HCT116 (cell line): ENCODE measurements around the gene PNISR. TPM values are rescaled to one million over a fixed set of nuclear protein-coding genes. Genes with fewer than 3 reads are reported as not detected.

Source experiments
- ATAC-seq: fragments of 200-7000 bp; cut with Tn5 transposase; 2 replicates; pipeline ENCODE4 v1.9.1; 2020; ENCODE audit warnings: mild to moderate bottlenecking, moderate library complexity
- BruUV-seq: library from RNA; stranded (reverse); fragments of 400-500 nt; replicated peaks from 2 replicates; lab custom pipeline; 2021; lab: Mats Ljungman, UMichigan
- CTCF ChIA-PET: fragments of 300-600 bp; sonication (Branson Sonifier 250); formaldehyde crosslinking; loops from one replicate; lab custom pipeline; 2021; ENCODE audit warnings: antibody characterized with exemption; lab: Charles Lee
- POLR2A ChIA-PET: fragments of 300-600, 350-600 bp; sonication (Branson Sonifier 250); formaldehyde crosslinking; loops from one replicate; lab custom pipeline; 2021; ENCODE audit warnings: antibody characterized with exemption; lab: Charles Lee
- RAD21 ChIA-PET, 2 experiments: fragments of 300-600 bp; sonication (Branson Sonifier 250); formaldehyde crosslinking; loops; one replicate each; lab custom pipeline; 2023; ENCODE audit warnings: low total read pairs in 2 of 2; ENCODE audit not compliant: uncharacterized antibody in 2 of 2, unreplicated experiment in 2 of 2, low non-redundant PET in 1 of 2; lab: Charles Lee
- DNase-seq: peaks from one replicate; pipeline ENCODE4 v3.0.0-alpha.2; 2010; ENCODE audit warnings: low read depth, low spot score
- H2AFZ ChIP-seq: fragments of 200-600 bp; shearing (Covaris generic), sonication (generic); 2 replicates; pipeline ENCODE4 v1.6.1; 2017; ENCODE audit warnings: low read depth, mixed run types, mixed read lengths, antibody characterized with exemption, low read length; ENCODE audit not compliant: poor library complexity, severe bottlenecking
- H3K27ac ChIP-seq: 2 replicates; pipeline ENCODE4 v1.5.1; 2012; ENCODE audit warnings: low read depth, low read length
- H3K27me3 ChIP-seq: fragments of 200-600 bp; sonication (generic); 2 replicates; pipeline ENCODE4 v1.6.1; 2016; ENCODE audit warnings: mixed run types, low read length, mixed read lengths; ENCODE audit not compliant: insufficient read depth
- H3K36me3 ChIP-seq, 2 experiments: fragments of 200-500 bp in 1 of 2; fragments of 200-600 bp in 1 of 2; sonication (Bioruptor generic) in 1 of 2; sonication (generic) in 1 of 2; 2 replicates each; pipeline versions ENCODE4 v1.5.1 to v1.6.1; 2014 to 2016; ENCODE audit warnings: low read length in 2 of 2, inconsistent platforms in 1 of 2, mixed read lengths in 1 of 2, mixed run types in 1 of 2; ENCODE audit not compliant: insufficient read depth in 2 of 2, control insufficient read depth in 1 of 2
- H3K4me1 ChIP-seq, 2 experiments: fragments of 200-600 bp in 1 of 2; sonication (generic) in 1 of 2; 2 replicates each; pipeline versions ENCODE4 v1.5.1 to v1.6.1; 2012 to 2017; ENCODE audit warnings: low read length in 2 of 2, inconsistent platforms in 1 of 2, mild to moderate bottlenecking in 1 of 2, mixed read lengths in 1 of 2, mixed run types in 1 of 2, moderate library complexity in 1 of 2; ENCODE audit not compliant: insufficient read depth in 2 of 2, control insufficient read depth in 1 of 2
- H3K4me2 ChIP-seq: fragments of 200-600 bp; sonication (generic); 2 replicates; pipeline ENCODE4 v1.6.1; 2017; ENCODE audit warnings: mixed run types, low read length, mixed read lengths
- H3K4me3 ChIP-seq, 2 experiments: fragments of 200-600 bp in 1 of 2; sonication (generic) in 1 of 2; replicated peaks in 1 of 2; 2 replicates each; pipeline ENCODE4 v1.5.1; 2011 to 2016; ENCODE audit warnings: low read length in 2 of 2, control low read depth in 1 of 2, low read depth in 1 of 2, mild to moderate bottlenecking in 1 of 2, mixed read lengths in 1 of 2, mixed run types in 1 of 2
- H3K79me2 ChIP-seq: fragments of 200-600 bp; sonication (generic); 2 replicates; pipeline ENCODE4 v1.6.1; 2017; ENCODE audit warnings: mild to moderate bottlenecking, mixed run types, low read length, moderate library complexity, mixed read lengths; ENCODE audit not compliant: insufficient read depth
- H3K9ac ChIP-seq: fragments of 200-600 bp; sonication (generic); 2 replicates; pipeline ENCODE4 v1.6.1; 2016; ENCODE audit warnings: low read length, mixed read lengths
- H3K9me2 ChIP-seq: fragments of 200-600 bp; sonication (generic), shearing (Covaris generic); 2 replicates; pipeline ENCODE4 v1.6.1; 2017; ENCODE audit warnings: mixed run types, mild to moderate bottlenecking, moderate library complexity; ENCODE audit not compliant: insufficient read depth
- H3K9me3 ChIP-seq, 2 experiments: fragments of 200-500 bp in 1 of 2; fragments of 200-600 bp in 1 of 2; sonication (Bioruptor generic) in 1 of 2; sonication (generic) in 1 of 2; 2 replicates each; pipeline ENCODE4 v1.6.1; 2014 to 2017; ENCODE audit warnings: low read length in 2 of 2, mixed read lengths in 2 of 2, inconsistent platforms in 1 of 2, low read depth in 1 of 2, mild to moderate bottlenecking in 1 of 2, mixed run types in 1 of 2, moderate library complexity in 1 of 2; ENCODE audit not compliant: control insufficient read depth in 1 of 2, insufficient read depth in 1 of 2
- H4K20me1 ChIP-seq: fragments of 200-600 bp; sonication (generic), shearing (Covaris generic); 2 replicates; pipeline ENCODE4 v1.6.1; 2017; ENCODE audit warnings: mixed run types, mild to moderate bottlenecking, moderate library complexity; ENCODE audit not compliant: insufficient read depth
- ELF1 ChIP-seq: IDR thresholded peaks from 2 replicates; pipeline ENCODE4 v1.6.1; 2012; ENCODE audit warnings: low read depth, borderline replicate concordance
- EZH2 ChIP-seq: fragments of 200-600 bp; sonication (generic); IDR thresholded peaks from 2 replicates; pipeline ENCODE4 v1.6.1; 2017; ENCODE audit warnings: antibody characterized with exemption, mixed run types
- JUND ChIP-seq: IDR thresholded peaks from 2 replicates; pipeline ENCODE4 v1.6.1; 2012
- POLR2AphosphoS5 ChIP-seq: IDR thresholded peaks from 2 replicates; pipeline ENCODE4 v1.6.1; 2011; ENCODE audit warnings: mild to moderate bottlenecking, low read depth, low read length, moderate library complexity
- RAD21 ChIP-seq: IDR thresholded peaks from 2 replicates; pipeline ENCODE4 v1.6.1; 2012; ENCODE audit warnings: low read depth, mild to moderate bottlenecking
- SP1 ChIP-seq: IDR thresholded peaks from 2 replicates; pipeline ENCODE4 v1.6.1; 2012; ENCODE audit warnings: low read depth
- SRF ChIP-seq: IDR thresholded peaks from 2 replicates; pipeline ENCODE4 v1.6.1; 2012; ENCODE audit warnings: low read depth
- YY1 ChIP-seq: IDR thresholded peaks from 2 replicates; pipeline ENCODE4 v1.6.1; 2011; ENCODE audit warnings: low read length, low read depth, moderate library complexity, mild to moderate bottlenecking; ENCODE audit not compliant: insufficient replicate concordance; ENCODE audit errors: extremely low read depth
- ZFX ChIP-seq: fragments of 450-650 bp; IDR thresholded peaks from 2 replicates; pipeline ENCODE4 v1.6.1; 2017
- intact Hi-C: fragments of 100-400 bp; cut with micrococcal nuclease; formaldehyde crosslinking; loops from 2 replicates; pipeline ENCODE4 v1.10.0; 2022
- total RNA-seq: library from RNA; stranded (reverse); gene quantifications from one replicate; pipeline ENCODE4 v1.2.1, GENCODE V29; 2021; ENCODE audit not compliant: unreplicated experiment
- TF ChIP-seq, protein P1 (sequence below): IDR thresholded peaks from 2 replicates; pipeline ENCODE4 v1.6.1; 2012; ENCODE audit warnings: low read depth
- TF ChIP-seq, protein P2 (sequence below): IDR thresholded peaks from 2 replicates; pipeline ENCODE4 v1.6.1; 2011; ENCODE audit warnings: mild to moderate bottlenecking, low read length, moderate library complexity; ENCODE audit not compliant: insufficient replicate concordance; ENCODE audit errors: extremely low read depth
- TF ChIP-seq, protein P3 (sequence below): IDR thresholded peaks from 2 replicates; pipeline ENCODE4 v1.6.1; 2012

Gene PNISR
- total RNA-seq, 1 experiment from 2014 or later = 97.1 TPM

DNA sequence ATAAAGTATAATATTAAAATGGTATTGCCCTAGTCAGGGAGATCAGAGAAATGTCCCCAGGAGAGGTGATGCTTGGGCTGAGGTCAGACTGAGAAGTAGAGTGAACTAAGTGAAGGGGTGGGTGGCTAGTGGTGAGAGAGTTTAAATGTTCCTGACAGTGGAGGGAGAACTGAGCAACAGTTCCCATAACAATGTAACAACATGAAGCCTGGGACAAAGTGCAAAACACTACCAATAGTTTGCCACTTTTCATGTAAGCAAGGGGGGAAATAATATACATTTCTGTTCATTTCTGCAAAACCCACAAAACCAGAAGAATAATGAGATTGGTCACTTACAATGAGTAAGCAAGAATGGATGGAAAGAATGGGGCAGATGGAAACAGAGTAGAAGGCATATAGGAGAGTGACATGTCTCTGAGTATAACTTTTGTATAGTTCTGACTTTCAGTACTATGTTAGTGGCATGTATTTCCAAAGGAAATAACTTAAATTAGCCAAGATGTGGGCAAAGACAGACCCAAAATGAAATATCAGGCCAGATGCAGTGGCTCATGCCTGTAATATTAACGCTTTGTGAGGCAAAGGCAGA is 62.3 kb downstream of the PNISR start:
- Histone ChIP-seq H3K4me2 (no peak overlapping the region), H3K27ac (no peak overlapping the region), H2AFZ (no peak overlapping the region), H3K79me2 (no peaks in the 10 kb centered on the region), H3K9ac (no peak overlapping the region), H4K20me1 (no peaks in the 10 kb centered on the region), H3K9me3 (no peaks in the 10 kb centered on the region), H3K27me3 (no peaks in the 10 kb centered on the region), H3K36me3 (no peaks in the 10 kb centered on the region), H3K4me3 (no peak overlapping the region), H3K4me1 (no peaks in the 10 kb centered on the region), H3K9me2 (no peaks in the 10 kb centered on the region)
- TF ChIP-seq YY1 (no peak), JUND (no peak), EZH2 (no peak)
- ChIA-PET RAD21 (no interaction called here), POLR2A (no interaction called here), CTCF (no interaction called here)
- ATAC-seq (no peak), DNase-seq (no peak)
- intact Hi-C loops = no loop called here
- no TSS peak for BruUV-seq

DNA sequence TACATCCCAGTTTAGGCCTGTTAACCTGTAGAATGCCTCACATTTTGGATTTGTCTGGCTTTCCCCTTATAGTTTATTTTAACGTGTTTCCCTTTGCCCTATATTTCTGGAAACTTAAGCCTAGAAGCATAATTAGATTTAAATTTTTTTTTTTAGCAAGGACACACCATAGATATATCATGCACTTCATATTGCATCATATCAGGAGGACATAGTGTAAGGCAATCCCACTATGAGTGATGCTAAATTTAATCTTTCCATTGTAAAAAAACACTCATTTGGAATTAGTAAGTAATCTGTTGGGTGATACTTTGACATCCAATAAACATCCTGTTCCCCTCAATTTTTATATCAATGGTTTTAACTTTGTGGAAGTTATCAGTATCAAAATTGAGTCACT is 65.3 kb downstream of the PNISR start:
- DNase-seq = no peak
- CTCF ChIA-PET = no interaction called here
- intact Hi-C loops = no loop called here
- no peak for TF ChIP-seq SP1
- TF ChIP-seq ZFX = no peak
- TF ChIP-seq, protein P1, sequence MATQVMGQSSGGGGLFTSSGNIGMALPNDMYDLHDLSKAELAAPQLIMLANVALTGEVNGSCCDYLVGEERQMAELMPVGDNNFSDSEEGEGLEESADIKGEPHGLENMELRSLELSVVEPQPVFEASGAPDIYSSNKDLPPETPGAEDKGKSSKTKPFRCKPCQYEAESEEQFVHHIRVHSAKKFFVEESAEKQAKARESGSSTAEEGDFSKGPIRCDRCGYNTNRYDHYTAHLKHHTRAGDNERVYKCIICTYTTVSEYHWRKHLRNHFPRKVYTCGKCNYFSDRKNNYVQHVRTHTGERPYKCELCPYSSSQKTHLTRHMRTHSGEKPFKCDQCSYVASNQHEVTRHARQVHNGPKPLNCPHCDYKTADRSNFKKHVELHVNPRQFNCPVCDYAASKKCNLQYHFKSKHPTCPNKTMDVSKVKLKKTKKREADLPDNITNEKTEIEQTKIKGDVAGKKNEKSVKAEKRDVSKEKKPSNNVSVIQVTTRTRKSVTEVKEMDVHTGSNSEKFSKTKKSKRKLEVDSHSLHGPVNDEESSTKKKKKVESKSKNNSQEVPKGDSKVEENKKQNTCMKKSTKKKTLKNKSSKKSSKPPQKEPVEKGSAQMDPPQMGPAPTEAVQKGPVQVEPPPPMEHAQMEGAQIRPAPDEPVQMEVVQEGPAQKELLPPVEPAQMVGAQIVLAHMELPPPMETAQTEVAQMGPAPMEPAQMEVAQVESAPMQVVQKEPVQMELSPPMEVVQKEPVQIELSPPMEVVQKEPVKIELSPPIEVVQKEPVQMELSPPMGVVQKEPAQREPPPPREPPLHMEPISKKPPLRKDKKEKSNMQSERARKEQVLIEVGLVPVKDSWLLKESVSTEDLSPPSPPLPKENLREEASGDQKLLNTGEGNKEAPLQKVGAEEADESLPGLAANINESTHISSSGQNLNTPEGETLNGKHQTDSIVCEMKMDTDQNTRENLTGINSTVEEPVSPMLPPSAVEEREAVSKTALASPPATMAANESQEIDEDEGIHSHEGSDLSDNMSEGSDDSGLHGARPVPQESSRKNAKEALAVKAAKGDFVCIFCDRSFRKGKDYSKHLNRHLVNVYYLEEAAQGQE = no peak
- no peak for TF ChIP-seq POLR2AphosphoS5
- TF ChIP-seq EZH2 = no peak
- TF ChIP-seq RAD21 = no peak
- TF ChIP-seq, protein P2, sequence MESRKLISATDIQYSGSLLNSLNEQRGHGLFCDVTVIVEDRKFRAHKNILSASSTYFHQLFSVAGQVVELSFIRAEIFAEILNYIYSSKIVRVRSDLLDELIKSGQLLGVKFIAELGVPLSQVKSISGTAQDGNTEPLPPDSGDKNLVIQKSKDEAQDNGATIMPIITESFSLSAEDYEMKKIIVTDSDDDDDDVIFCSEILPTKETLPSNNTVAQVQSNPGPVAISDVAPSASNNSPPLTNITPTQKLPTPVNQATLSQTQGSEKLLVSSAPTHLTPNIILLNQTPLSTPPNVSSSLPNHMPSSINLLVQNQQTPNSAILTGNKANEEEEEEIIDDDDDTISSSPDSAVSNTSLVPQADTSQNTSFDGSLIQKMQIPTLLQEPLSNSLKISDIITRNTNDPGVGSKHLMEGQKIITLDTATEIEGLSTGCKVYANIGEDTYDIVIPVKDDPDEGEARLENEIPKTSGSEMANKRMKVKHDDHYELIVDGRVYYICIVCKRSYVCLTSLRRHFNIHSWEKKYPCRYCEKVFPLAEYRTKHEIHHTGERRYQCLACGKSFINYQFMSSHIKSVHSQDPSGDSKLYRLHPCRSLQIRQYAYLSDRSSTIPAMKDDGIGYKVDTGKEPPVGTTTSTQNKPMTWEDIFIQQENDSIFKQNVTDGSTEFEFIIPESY = no peak
- no peak for TF ChIP-seq ELF1
- no peak for TF ChIP-seq SRF
- TF ChIP-seq, protein P3, sequence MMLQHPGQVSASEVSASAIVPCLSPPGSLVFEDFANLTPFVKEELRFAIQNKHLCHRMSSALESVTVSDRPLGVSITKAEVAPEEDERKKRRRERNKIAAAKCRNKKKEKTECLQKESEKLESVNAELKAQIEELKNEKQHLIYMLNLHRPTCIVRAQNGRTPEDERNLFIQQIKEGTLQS = no peak
- no peak for TF ChIP-seq JUND

More for the DNA sequence above, 65.3 kb downstream of the PNISR start:
- RAD21 ChIA-PET = no interaction called here
- Histone ChIP-seq H4K20me1 (no peaks in the 10 kb centered on the region), H3K36me3 (no peaks in the 10 kb centered on the region), H3K9me2 (no peaks in the 10 kb centered on the region), H2AFZ (no peak overlapping the region), H3K27me3 (no peaks in the 10 kb centered on the region), H3K4me1 (no peaks in the 10 kb centered on the region), H3K4me3 (no peak overlapping the region), H3K79me2 (no peaks in the 10 kb centered on the region), H3K9me3 (no peaks in the 10 kb centered on the region), H3K4me2 (no peak overlapping the region), H3K9ac (no peak overlapping the region), H3K27ac (no peak overlapping the region)
- POLR2A ChIA-PET = no interaction called here
- ATAC-seq = no peak
- no TSS peak for BruUV-seq
